ENCODE results near the gene SPTBN5. TPM values are rescaled to one million over a fixed set of nuclear protein-coding genes. Genes with fewer than 3 reads are reported as not detected.

SPTBN5 gene
- total RNA-seq (2014; rRNA removed; shearing (Covaris generic)): 0.03 TPM in 2 replicates
- total RNA-seq (2022): 0.04 and 0.17 TPM in 2 replicates
- Bru-seq, nascent RNA: percentile 10 among the genes with signal in this experiment
- BruChase-seq, experiment 1, labeled RNA remaining after a 6-hour chase: percentile 11 among the genes with signal in this experiment
- BruChase-seq, experiment 2, labeled RNA remaining after a 2-hour chase: percentile 14 among the genes with signal in this experiment
- long read RNA-seq: 0 reads

GRCh38 chr15:41893422-41894250 lies at the start of gene SPTBN5:
SPTBN5 (minus strand) TSS chr15:41894053; CDS start chr15:41893497, 556 bp downstream.
- H3K9me2 ChIP-seq (ENCODE audit: insufficient read depth, low read length): no peaks in the 10 kb centered on the region
- H3K4me1 ChIP-seq (ENCODE audit: insufficient read depth, low read length, poor library complexity, severe bottlenecking): peaks cover 4% of the 10 kb centered on the region
- H4K20me1 ChIP-seq (ENCODE audit: insufficient read depth, low read length): no peaks in the 10 kb centered on the region
- DNase-seq (ENCODE audit: low spot score): no peak
- CTCF ChIA-PET (ENCODE audit: unreplicated experiment): no interaction called here
- no peak within 1 kb of the TSS for H2AFZ ChIP-seq (ENCODE audit: low read length)
- no peak for TF ChIP-seq CTCF (conservative IDR thresholded peaks at IDR 0.05; ENCODE audit: low read length)
- TF ChIP-seq EZH2phosphoT487 (IDR thresholded peaks at IDR 0.05; ENCODE audit: borderline replicate concordance, low read depth, low read length): no peak
- no peaks in the 10 kb centered on the region for H3K79me2 ChIP-seq (ENCODE audit: insufficient read depth, low read depth, low read length)
- H3K4me2 ChIP-seq (ENCODE audit: low read length): no peak within 1 kb of the TSS
- H3K9me3 ChIP-seq (ENCODE audit: low read length): no peaks in the 10 kb centered on the region
- no peaks in the 10 kb centered on the region for H3K36me3 ChIP-seq (ENCODE audit: insufficient read depth, low read length)
- BruUV-seq (replicated peaks): no TSS peak
- H3K4me3 ChIP-seq (ENCODE audit: low read depth, low read length, poor library complexity, severe bottlenecking): no peak within 1 kb of the TSS
- H3K27ac ChIP-seq (ENCODE audit: low read depth, low read length, poor library complexity, severe bottlenecking): no peak within 1 kb of the TSS
- intact Hi-C loops (cut with micrococcal nuclease; ENCODE audit: unreplicated experiment): no loop called here
- POLR2A ChIA-PET: no interaction called here

GRCh38 chr15:41942886-41943285 lies 49.0 kb upstream of the SPTBN5 start:
- no peak overlapping the region for H3K4me2 ChIP-seq (ENCODE audit: low read length)
- H4K20me1 ChIP-seq (ENCODE audit: insufficient read depth, low read length): no peaks in the 10 kb centered on the region
- intact Hi-C loops (cut with micrococcal nuclease; ENCODE audit: unreplicated experiment): no loop called here
- no peak overlapping the region for H3K27ac ChIP-seq (ENCODE audit: low read depth, low read length, poor library complexity, severe bottlenecking)
- TF ChIP-seq CTCF (conservative IDR thresholded peaks at IDR 0.05; ENCODE audit: low read length) (no peak), EZH2phosphoT487 (IDR thresholded peaks at IDR 0.05; ENCODE audit: borderline replicate concordance, low read depth, low read length) (no peak)
- H3K79me2 ChIP-seq (ENCODE audit: insufficient read depth, low read depth, low read length): no peaks in the 10 kb centered on the region
- CTCF ChIA-PET (ENCODE audit: unreplicated experiment): no interaction called here
- peaks cover 10% of the 10 kb centered on the region; the same call in 1 of the 2 replicates for H3K36me3 ChIP-seq (ENCODE audit: insufficient read depth, low read length)
- POLR2A ChIA-PET: no interaction called here
- H2AFZ ChIP-seq (ENCODE audit: low read length): no peak overlapping the region
- no peaks in the 10 kb centered on the region for H3K4me1 ChIP-seq (ENCODE audit: insufficient read depth, low read length, poor library complexity, severe bottlenecking)
- BruUV-seq (replicated peaks): no TSS peak
- no peak for DNase-seq (ENCODE audit: low spot score)
- no peaks in the 10 kb centered on the region for H3K9me3 ChIP-seq (ENCODE audit: low read length)
- H3K4me3 ChIP-seq (ENCODE audit: low read depth, low read length, poor library complexity, severe bottlenecking): no peak overlapping the region
- no peaks in the 10 kb centered on the region for H3K9me2 ChIP-seq (ENCODE audit: insufficient read depth, low read length)
